Cardiac muscle cell (in vitro differentiated cells and primary cell): ENCODE measurements around the gene HOXC11. TPM values are rescaled to one million over a fixed set of nuclear protein-coding genes. Genes with fewer than 3 reads are reported as not detected.

Experiments
- DNase-seq, 2 donors: peaks; one replicate each; pipeline versions ENCODE4 v3.0.0 to v3.0.0-alpha.2; 2010 to 2017; ENCODE audit warnings: low read depth in 1 of 2, low spot score in 1 of 2
- H3K27ac ChIP-seq: fragments of 200-600 bp; sonication (generic); 2 replicates; pipeline ENCODE4 v1.5.1; 2016
- H3K27me3 ChIP-seq: fragments of 200-600 bp; sonication (generic); 2 replicates; pipeline ENCODE4 v1.6.0; 2016; ENCODE audit warnings: control low read depth
- H3K36me3 ChIP-seq: fragments of 200-600 bp; sonication (generic); 2 replicates; pipeline ENCODE4 v1.5.1; 2016; ENCODE audit warnings: control low read depth
- H3K4me1 ChIP-seq: fragments of 200-600 bp; sonication (generic); 2 replicates; pipeline ENCODE4 v1.8.1; 2017; ENCODE audit warnings: low read depth, mild to moderate bottlenecking, mixed run types
- H3K4me3 ChIP-seq: fragments of 200-600 bp; sonication (generic); 2 replicates; pipeline ENCODE4 v1.5.1; 2016; ENCODE audit warnings: mild to moderate bottlenecking
- H3K9me3 ChIP-seq: fragments of 200-600 bp; sonication (generic); 2 replicates; pipeline ENCODE4 v1.5.1; 2017; ENCODE audit warnings: low read depth, mild to moderate bottlenecking, control low read depth
- polyA plus RNA-seq: library from polyadenylated mRNA; unstranded; fragments of >200 nt; fragmentation: Nextera tagmentation; extraction: Ambion mirVana; gene quantifications from 2 replicates; pipeline ENCODE4 v1.2.1, GENCODE V29; 2016
- total RNA-seq: library from RNA; depleted of rRNA; stranded (reverse); fragments of >200 nt; gene quantifications from 2 replicates; pipeline ENCODE4 v1.2.3, GENCODE V29; 2016
- TF ChIP-seq, protein P1 (sequence below): IDR thresholded peaks from 2 replicates; pipeline ENCODE4 v1.5.1; 2012; ENCODE audit warnings: low read depth, mild to moderate bottlenecking, low read length

Gene HOXC11
- total and polyA plus RNA-seq, 2 experiments from 2014 or later = not detected

DNA sequence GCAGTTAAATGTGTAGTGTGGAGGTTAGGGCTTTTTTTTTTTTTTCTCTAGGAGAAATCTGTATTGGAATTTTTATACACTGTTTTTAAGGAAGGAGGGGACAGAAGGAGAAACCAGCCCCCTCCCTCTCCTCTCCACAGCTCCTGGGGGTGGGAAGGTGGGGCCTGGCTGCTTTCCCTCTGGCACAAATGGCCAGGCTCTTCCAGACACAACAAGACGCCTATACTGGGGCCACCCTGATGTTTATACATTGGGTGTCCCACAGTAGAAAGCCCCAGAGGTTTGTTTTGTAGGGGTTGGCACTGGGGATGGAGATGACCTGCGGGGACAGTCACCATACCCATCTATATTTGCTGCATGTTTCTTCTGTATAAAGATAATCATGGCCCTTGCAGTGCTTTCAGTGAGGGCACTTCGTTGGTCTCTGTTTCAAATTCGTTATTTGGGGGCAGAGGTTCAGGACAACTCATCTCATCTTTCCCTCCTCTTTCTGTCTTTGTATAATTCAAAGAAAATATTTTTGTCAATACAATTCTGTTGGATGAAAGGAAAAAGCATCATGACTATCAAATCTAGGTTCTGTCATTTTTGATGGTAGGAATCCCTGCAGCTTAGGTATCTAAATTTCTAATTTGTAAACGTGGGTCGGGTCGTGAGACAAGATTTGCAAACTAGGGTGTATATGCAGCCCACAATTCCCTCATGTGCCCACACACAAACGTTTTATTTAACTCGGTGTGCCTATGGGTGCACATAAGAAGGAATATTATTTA lies 4.1 kb downstream of the HOXC11 start:
- H3K27me3 ChIP-seq = peaks cover 100% of the 10 kb centered on the region
- H3K36me3 ChIP-seq = no peaks in the 10 kb centered on the region
- peaks cover 4% of the 10 kb centered on the region for H3K4me1 ChIP-seq
- no peak overlapping the region for H3K4me3 ChIP-seq
- no peak for DNase-seq
- H3K9me3 ChIP-seq = no peaks in the 10 kb centered on the region
- no peak overlapping the region for H3K27ac ChIP-seq
- TF ChIP-seq, protein P1, sequence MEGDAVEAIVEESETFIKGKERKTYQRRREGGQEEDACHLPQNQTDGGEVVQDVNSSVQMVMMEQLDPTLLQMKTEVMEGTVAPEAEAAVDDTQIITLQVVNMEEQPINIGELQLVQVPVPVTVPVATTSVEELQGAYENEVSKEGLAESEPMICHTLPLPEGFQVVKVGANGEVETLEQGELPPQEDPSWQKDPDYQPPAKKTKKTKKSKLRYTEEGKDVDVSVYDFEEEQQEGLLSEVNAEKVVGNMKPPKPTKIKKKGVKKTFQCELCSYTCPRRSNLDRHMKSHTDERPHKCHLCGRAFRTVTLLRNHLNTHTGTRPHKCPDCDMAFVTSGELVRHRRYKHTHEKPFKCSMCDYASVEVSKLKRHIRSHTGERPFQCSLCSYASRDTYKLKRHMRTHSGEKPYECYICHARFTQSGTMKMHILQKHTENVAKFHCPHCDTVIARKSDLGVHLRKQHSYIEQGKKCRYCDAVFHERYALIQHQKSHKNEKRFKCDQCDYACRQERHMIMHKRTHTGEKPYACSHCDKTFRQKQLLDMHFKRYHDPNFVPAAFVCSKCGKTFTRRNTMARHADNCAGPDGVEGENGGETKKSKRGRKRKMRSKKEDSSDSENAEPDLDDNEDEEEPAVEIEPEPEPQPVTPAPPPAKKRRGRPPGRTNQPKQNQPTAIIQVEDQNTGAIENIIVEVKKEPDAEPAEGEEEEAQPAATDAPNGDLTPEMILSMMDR = no peak

DNA sequence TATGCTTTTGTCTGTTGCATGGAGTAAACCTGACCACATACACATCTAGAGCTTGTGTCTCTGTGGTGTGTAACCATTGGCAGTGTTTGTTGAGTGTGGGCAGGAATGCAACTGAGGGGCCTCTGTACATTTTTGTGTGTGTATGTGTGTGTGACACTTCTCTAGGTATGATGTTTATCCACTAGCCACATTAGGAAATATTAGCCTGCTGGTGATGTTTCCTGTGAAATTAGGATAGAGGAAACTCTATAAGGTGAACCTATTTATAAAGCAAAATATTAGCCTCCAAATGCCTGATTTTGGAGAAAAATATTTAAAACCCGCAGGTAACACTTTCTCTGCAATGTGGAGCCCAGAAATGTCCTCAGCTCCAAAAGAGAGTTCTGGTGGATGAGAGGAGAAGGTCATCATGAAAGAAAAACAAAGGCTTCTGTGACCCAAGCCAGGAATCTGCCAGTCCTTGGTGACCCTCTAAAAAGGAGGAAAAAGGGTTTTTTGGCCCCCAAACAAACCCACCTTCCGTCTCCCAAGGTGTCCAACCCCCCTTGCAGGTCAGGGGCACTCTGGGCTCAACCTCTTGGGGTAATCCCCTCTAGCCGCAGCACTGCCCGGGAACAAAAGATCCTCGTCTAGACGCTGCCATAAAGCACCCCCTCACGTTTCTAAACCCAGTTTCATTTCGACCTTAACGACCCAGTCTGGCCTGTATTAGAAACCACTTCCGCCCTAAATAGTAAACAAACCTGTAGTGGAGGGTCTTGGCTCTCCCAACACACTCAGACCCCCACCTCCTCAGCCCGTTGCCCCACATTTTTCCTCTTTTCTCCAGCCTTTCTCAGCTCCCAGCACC lies 4.9 kb downstream of the HOXC11 start:
- Histone ChIP-seq H3K4me1 (peaks cover 4% of the 10 kb centered on the region), H3K4me3 (no peak overlapping the region), H3K27ac (no peak overlapping the region), H3K36me3 (no peaks in the 10 kb centered on the region), H3K9me3 (no peaks in the 10 kb centered on the region), H3K27me3 (peaks cover 100% of the 10 kb centered on the region)
- DNase-seq = no peak
- TF ChIP-seq, protein P1 = no peak

DNA sequence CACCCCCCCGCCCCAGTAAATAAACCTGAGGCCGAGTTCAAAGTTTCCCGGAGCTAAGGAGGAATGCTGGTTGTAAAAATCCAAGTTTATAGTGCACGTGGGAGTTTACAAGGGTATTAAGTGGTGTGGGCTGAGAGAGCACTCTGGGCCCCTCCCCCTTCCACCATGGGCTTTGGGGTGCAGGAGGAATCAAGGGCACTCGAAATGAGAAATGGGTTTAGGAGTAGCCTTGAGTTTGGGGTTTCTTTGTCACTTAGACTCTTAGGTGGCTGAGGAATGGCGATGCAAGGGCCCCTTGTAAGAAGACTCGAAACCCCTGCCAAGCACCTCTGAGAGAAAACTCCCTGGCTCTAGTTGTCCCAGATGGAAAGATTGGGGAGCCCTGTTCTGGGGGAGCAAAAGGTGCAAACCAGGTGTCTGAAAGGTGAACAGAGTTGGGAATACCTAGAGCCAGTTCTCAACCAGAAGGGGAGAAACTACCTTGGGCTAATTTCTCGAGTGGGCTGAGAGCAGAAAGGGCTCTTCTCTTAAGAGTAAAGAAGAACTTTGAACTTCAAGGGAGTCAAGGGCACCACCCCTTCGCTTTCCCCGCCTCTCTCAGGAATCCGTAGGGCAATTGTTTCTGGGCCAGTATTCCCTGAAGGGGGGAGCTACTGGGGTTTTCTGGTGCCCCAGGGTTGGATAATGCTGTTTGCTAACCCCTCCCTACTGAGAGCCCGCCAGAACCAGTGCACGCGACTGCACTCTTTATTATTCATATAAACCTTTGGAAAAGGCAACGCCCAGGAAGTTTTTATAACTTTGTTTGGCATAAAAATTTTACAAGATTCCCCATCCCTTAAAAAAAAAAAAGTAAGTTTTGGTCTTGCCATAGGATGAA lies 5.8 kb downstream of the HOXC11 start:
- H3K27ac ChIP-seq = no peak overlapping the region
- peaks cover 4% of the 10 kb centered on the region for H3K4me1 ChIP-seq
- H3K27me3 ChIP-seq = peaks cover 100% of the 10 kb centered on the region
- TF ChIP-seq, protein P1 = no peak
- no peak overlapping the region for H3K4me3 ChIP-seq
- no peaks in the 10 kb centered on the region for H3K9me3 ChIP-seq
- DNase-seq = no peak
- H3K36me3 ChIP-seq = no peaks in the 10 kb centered on the region

DNA sequence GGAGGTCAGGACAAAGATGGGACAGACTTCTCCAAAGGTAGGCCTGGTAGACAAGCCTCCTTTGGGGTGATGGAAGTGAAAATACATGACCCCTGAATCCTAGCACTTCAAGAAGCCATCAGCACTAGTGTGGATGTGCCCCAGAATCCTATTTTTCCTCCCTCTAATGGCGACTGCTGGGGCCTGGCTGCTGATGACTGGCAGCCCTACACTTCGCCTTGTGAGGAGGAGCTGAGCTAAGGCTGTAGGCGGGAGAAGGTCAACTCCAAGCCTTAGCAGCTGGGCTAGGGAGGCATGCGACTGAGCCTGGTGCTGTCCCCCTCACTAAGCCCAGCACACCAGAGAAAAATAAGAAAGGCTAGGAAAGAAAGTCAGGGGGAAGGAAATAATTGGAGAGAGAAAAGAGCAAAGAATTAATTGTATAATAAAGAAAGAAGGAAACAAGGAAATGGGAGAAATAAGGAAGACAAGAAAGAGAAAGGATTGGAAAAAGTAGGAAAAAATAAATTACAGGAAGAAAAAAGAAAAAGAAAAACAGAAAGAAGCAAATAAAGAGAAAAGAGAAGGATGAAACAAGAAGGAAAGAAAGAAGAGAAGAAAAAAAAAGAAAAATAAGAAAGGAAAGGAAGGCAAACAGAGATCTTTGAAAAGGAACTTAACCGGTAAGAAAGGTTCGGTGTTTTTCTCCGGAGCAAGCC lies 7.3 kb downstream of the HOXC11 start:
- no peak for DNase-seq
- Histone ChIP-seq H3K4me3 (no peak overlapping the region), H3K27me3 (peaks cover 100% of the 10 kb centered on the region), H3K36me3 (no peaks in the 10 kb centered on the region), H3K9me3 (no peaks in the 10 kb centered on the region), H3K27ac (no peak overlapping the region), H3K4me1 (peaks cover 2% of the 10 kb centered on the region)
- TF ChIP-seq, protein P1 = no peak
